GM18520 (cell line): ENCODE data around the gene PPTC7.

Experiments used
- ATAC-seq: cut with Tn5 transposase; IDR thresholded peaks from one replicate; pipeline ENCODE4 v1.9.1; 2021; ENCODE audit not compliant: unreplicated experiment

PPTC7 gene

GRCh38 chr12:110498984-110499706 lies 84.0 kb downstream of the PPTC7 start:
- ATAC-seq, result no peak
